ENCODE results near the gene FBL.
"Not testable (repeated sequence)": the region's sequence is repeated elsewhere in the genome, so short reads cannot be mapped to it uniquely, and the experiment has no call there.

- not testable (repeated sequence) for TF ChIP-seq CTCF, POLR2A (IDR thresholded peaks at IDR 0.05)
These were observed 34.1 kb upstream of the FBL start for GRCh38 chr19:39880241-39880640.

All from prostate gland (tissue), 2 donors.